ENCODE data around the gene ST7. TPM values are rescaled to one million over a fixed set of nuclear protein-coding genes. Genes with fewer than 3 reads are reported as not detected.

The ST7 gene
- total RNA-seq, 1 donor from 2014 or later, result 39.3 TPM

DNA sequence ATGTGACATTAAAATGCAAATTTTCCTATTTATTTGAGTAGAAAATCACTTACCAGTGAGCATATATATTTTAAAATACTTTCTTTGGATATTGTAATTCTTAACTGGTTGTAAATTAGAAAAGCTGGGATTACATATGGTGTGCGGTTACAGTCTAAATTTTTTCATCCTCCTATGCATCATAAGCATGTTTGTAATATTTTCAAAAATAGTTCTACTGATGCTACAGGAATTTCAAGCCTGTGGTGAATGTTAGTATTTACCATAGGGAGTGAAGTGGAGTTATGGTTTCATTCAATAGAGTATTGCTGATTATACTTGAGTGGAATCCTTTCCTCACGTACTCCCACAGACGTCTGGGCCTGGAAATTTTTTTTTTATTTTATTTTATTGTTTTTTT lies 34.6 kb upstream of the ST7 start:
- Histone ChIP-seq H3K36me3 (ENCODE audit: insufficient read depth, low read length) (peaks cover 23% of the 10 kb centered on the region), H3K27me3 (ENCODE audit: insufficient read depth, low read length) (no peaks in the 10 kb centered on the region), H3K4me1 (ENCODE audit: insufficient read depth, low read length) (no peaks in the 10 kb centered on the region), H3K4me2 (ENCODE audit: low read length) (no peak overlapping the region), H3K79me2 (ENCODE audit: insufficient read depth, low read length) (no peaks in the 10 kb centered on the region), H2AFZ (ENCODE audit: low read depth, low read length) (no peak overlapping the region), H3K4me3 (ENCODE audit: insufficient read depth, low read depth, low read length) (no peak overlapping the region), H3K27ac (ENCODE audit: low read depth, low read length) (no peak overlapping the region), H3K9ac (ENCODE audit: low read length) (no peak overlapping the region), H3K9me3 (ENCODE audit: insufficient read depth, low read depth, low read length) (no peaks in the 10 kb centered on the region), H4K20me1 (ENCODE audit: insufficient read depth, low read length) (peaks cover 8% of the 10 kb centered on the region)
- Mint-ChIP-seq H3K4me1 (ENCODE audit: low read depth, unreplicated experiment) (peaks cover 11% of the 10 kb centered on the region), H3K27me3 (ENCODE audit: low read depth, unreplicated experiment) (no peaks in the 10 kb centered on the region), H3K27ac (ENCODE audit: unreplicated experiment) (no peak overlapping the region), H3K9me3 (ENCODE audit: unreplicated experiment) (no peaks in the 10 kb centered on the region), H3K36me3 (ENCODE audit: low read depth, unreplicated experiment) (peaks cover 15% of the 10 kb centered on the region), H3K4me3 (ENCODE audit: unreplicated experiment) (no peak overlapping the region)
- no peak for DNase-seq (ENCODE audit: low read depth)
- FAIRE-seq, result no peak
- no peak for TF ChIP-seq EZH2 (IDR thresholded peaks at IDR 0.05; ENCODE audit: insufficient read depth, low read length)
- TF ChIP-seq, protein P1, sequence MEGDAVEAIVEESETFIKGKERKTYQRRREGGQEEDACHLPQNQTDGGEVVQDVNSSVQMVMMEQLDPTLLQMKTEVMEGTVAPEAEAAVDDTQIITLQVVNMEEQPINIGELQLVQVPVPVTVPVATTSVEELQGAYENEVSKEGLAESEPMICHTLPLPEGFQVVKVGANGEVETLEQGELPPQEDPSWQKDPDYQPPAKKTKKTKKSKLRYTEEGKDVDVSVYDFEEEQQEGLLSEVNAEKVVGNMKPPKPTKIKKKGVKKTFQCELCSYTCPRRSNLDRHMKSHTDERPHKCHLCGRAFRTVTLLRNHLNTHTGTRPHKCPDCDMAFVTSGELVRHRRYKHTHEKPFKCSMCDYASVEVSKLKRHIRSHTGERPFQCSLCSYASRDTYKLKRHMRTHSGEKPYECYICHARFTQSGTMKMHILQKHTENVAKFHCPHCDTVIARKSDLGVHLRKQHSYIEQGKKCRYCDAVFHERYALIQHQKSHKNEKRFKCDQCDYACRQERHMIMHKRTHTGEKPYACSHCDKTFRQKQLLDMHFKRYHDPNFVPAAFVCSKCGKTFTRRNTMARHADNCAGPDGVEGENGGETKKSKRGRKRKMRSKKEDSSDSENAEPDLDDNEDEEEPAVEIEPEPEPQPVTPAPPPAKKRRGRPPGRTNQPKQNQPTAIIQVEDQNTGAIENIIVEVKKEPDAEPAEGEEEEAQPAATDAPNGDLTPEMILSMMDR (IDR thresholded peaks at IDR 0.05; ENCODE audit: insufficient read depth, low read depth, low read length), result no peak

- H3K4me3 Mint-ChIP-seq (ENCODE audit: unreplicated experiment), result no peak overlapping the region
- Histone ChIP-seq H3K4me1 (ENCODE audit: insufficient read depth, low read length) (peaks cover 5% of the 10 kb centered on the region), H3K27ac (ENCODE audit: low read depth, low read length) (no peak overlapping the region), H3K9me3 (ENCODE audit: insufficient read depth, low read depth, low read length) (no peaks in the 10 kb centered on the region), H3K79me2 (ENCODE audit: insufficient read depth, low read length) (no peaks in the 10 kb centered on the region), H3K9ac (ENCODE audit: low read length) (no peak overlapping the region), H4K20me1 (ENCODE audit: insufficient read depth, low read length) (peaks cover 8% of the 10 kb centered on the region), H3K4me3 (ENCODE audit: insufficient read depth, low read depth, low read length) (no peak overlapping the region), H3K27me3 (ENCODE audit: insufficient read depth, low read length) (no peaks in the 10 kb centered on the region), H3K36me3 (ENCODE audit: insufficient read depth, low read length) (peaks cover 18% of the 10 kb centered on the region), H3K4me2 (ENCODE audit: low read length) (no peak overlapping the region), H2AFZ (ENCODE audit: low read depth, low read length) (no peak overlapping the region)
- H3K36me3 Mint-ChIP-seq (ENCODE audit: low read depth, unreplicated experiment), result peaks cover 9% of the 10 kb centered on the region
- H3K27ac Mint-ChIP-seq (ENCODE audit: unreplicated experiment), result peak overlapping the region; percentile 56
- peaks cover 15% of the 10 kb centered on the region for H3K4me1 Mint-ChIP-seq (ENCODE audit: low read depth, unreplicated experiment)
- FAIRE-seq (no peak), DNase-seq (ENCODE audit: low read depth) (no peak)
- no peaks in the 10 kb centered on the region for H3K27me3 Mint-ChIP-seq (ENCODE audit: low read depth, unreplicated experiment)
- TF ChIP-seq EZH2 (IDR thresholded peaks at IDR 0.05; ENCODE audit: insufficient read depth, low read length), result no peak
- TF ChIP-seq, protein P1 (IDR thresholded peaks at IDR 0.05; ENCODE audit: insufficient read depth, low read depth, low read length), result no peak
- no peaks in the 10 kb centered on the region for H3K9me3 Mint-ChIP-seq (ENCODE audit: unreplicated experiment)
Measured at GRCh38 chr7:116920359-116920758, 32.9 kb upstream of the ST7 start.

GRCh38 chr7:116922545-116922944 lies 30.8 kb upstream of the ST7 start:
- Mint-ChIP-seq H3K4me3 (ENCODE audit: unreplicated experiment) (no peak overlapping the region), H3K27ac (ENCODE audit: unreplicated experiment) (no peak overlapping the region), H3K27me3 (ENCODE audit: low read depth, unreplicated experiment) (no peaks in the 10 kb centered on the region), H3K36me3 (ENCODE audit: low read depth, unreplicated experiment) (peaks cover 9% of the 10 kb centered on the region), H3K4me1 (ENCODE audit: low read depth, unreplicated experiment) (peaks cover 15% of the 10 kb centered on the region), H3K9me3 (ENCODE audit: unreplicated experiment) (no peaks in the 10 kb centered on the region)
- FAIRE-seq (no peak), DNase-seq (ENCODE audit: low read depth) (no peak)
- Histone ChIP-seq H3K9me3 (ENCODE audit: insufficient read depth, low read depth, low read length) (no peaks in the 10 kb centered on the region), H3K4me3 (ENCODE audit: insufficient read depth, low read depth, low read length) (no peak overlapping the region), H3K36me3 (ENCODE audit: insufficient read depth, low read length) (peaks cover 10% of the 10 kb centered on the region), H3K79me2 (ENCODE audit: insufficient read depth, low read length) (no peaks in the 10 kb centered on the region), H3K9ac (ENCODE audit: low read length) (no peak overlapping the region), H3K27ac (ENCODE audit: low read depth, low read length) (no peak overlapping the region), H3K27me3 (ENCODE audit: insufficient read depth, low read length) (no peaks in the 10 kb centered on the region), H4K20me1 (ENCODE audit: insufficient read depth, low read length) (peaks cover 4% of the 10 kb centered on the region), H3K4me1 (ENCODE audit: insufficient read depth, low read length) (peaks cover 5% of the 10 kb centered on the region), H3K4me2 (ENCODE audit: low read length) (no peak overlapping the region), H2AFZ (ENCODE audit: low read depth, low read length) (no peak overlapping the region)
- TF ChIP-seq EZH2 (IDR thresholded peaks at IDR 0.05; ENCODE audit: insufficient read depth, low read length), result no peak
- TF ChIP-seq, protein P1 (IDR thresholded peaks at IDR 0.05; ENCODE audit: insufficient read depth, low read depth, low read length), result no peak
